H1 (cell line): ENCODE results near the gene DRC1. TPM values are rescaled to one million over a fixed set of nuclear protein-coding genes. Genes with fewer than 3 reads are reported as not detected.

ENCODE experiments used
- CTCF ChIA-PET: fragments of 300-600 bp; sonication (Branson Sonifier 250); formaldehyde crosslinking; loops from one replicate; lab custom pipeline; 2021; ENCODE audit not compliant: partially characterized antibody; lab: Charles Lee
- POLR2A ChIA-PET: fragments of 300-600 bp; sonication (Branson Sonifier 250); formaldehyde crosslinking; loops from one replicate; lab custom pipeline; 2021; ENCODE audit warnings: inconsistent platforms; ENCODE audit not compliant: partially characterized antibody; lab: Charles Lee
- DNase-seq, 2 experiments: peaks; one replicate each; pipeline versions ENCODE4 v3.0.0 to v3.0.0-alpha.2; 2010 to 2022; ENCODE audit warnings: low spot score in 2 of 2, low read depth in 1 of 2, mixed read lengths in 1 of 2
- FAIRE-seq: peaks from 2 replicates; lab custom pipeline; 2011; peaks lifted over from hg19 to GRCh38; lab: Jason Lieb, UNC
- H2AFZ ChIP-seq: 2 replicates; pipeline ENCODE4 v1.8.1; 2012; ENCODE audit warnings: low read length, inconsistent platforms
- H2AK5ac ChIP-seq: 2 replicates; pipeline ENCODE4 v1.6.1; 2013; ENCODE audit warnings: low read depth, low read length
- H2BK120ac ChIP-seq: replicated peaks from 2 replicates; pipeline ENCODE3; 2013; ENCODE audit warnings: low read depth, low read length, inconsistent platforms
- H2BK12ac ChIP-seq: 2 replicates; pipeline ENCODE4 v1.6.1; 2013; ENCODE audit warnings: low read depth, low read length
- H2BK15ac ChIP-seq: 2 replicates; pipeline ENCODE4 v1.6.1; 2013; ENCODE audit warnings: low read length
- H2BK20ac ChIP-seq: 2 replicates; pipeline ENCODE4 v1.6.1; 2013; ENCODE audit warnings: low read length
- H2BK5ac ChIP-seq: 2 replicates; pipeline ENCODE4 v1.6.1; 2013; ENCODE audit warnings: low read depth, low read length
- H3K14ac ChIP-seq: 2 replicates; pipeline ENCODE4 v1.6.1; 2013; ENCODE audit warnings: inconsistent platforms; ENCODE audit not compliant: insufficient read length
- H3K18ac ChIP-seq: 2 replicates; pipeline ENCODE4 v1.6.1; 2013; ENCODE audit warnings: low read length; ENCODE audit errors: extremely low read depth
- H3K23ac ChIP-seq: 2 replicates; pipeline ENCODE4 v1.6.1; 2013; ENCODE audit warnings: inconsistent platforms; ENCODE audit not compliant: insufficient read length
- H3K23me2 ChIP-seq: 2 replicates; pipeline ENCODE4 v1.6.1; 2013; ENCODE audit warnings: low read depth, low read length
- H3K27ac ChIP-seq: 2 replicates; pipeline ENCODE4 v1.6.1; 2011; ENCODE audit warnings: low read depth, low read length, inconsistent platforms
- H3K27me3 ChIP-seq, 4 experiments: replicated peaks in 1 of 4; 1 replicate in 1 of 4; 2 replicates in 3 of 4; pipeline versions ENCODE4 v1.6.1 to v1.8.1; 2011 to 2013; ENCODE audit warnings: low read length in 3 of 4, mild to moderate bottlenecking in 3 of 4, inconsistent platforms in 2 of 4, mixed read lengths in 2 of 4, moderate library complexity in 1 of 4; ENCODE audit not compliant: control insufficient read depth in 3 of 4, insufficient read depth in 3 of 4; ENCODE audit errors: extremely low read depth in 1 of 4
- H3K36me3 ChIP-seq, 4 experiments: 2 replicates each; pipeline versions ENCODE4 v1.6.1 to v1.8.1; 2011 to 2013; ENCODE audit warnings: mild to moderate bottlenecking in 4 of 4, low read length in 3 of 4, moderate library complexity in 2 of 4, control low read depth in 1 of 4, inconsistent platforms in 1 of 4; ENCODE audit not compliant: insufficient read depth in 4 of 4, control insufficient read depth in 2 of 4
- H3K4ac ChIP-seq: replicated peaks from 2 replicates; pipeline ENCODE3; 2013; ENCODE audit warnings: low read length, low read depth, mixed read lengths, inconsistent platforms; ENCODE audit not compliant: insufficient read length
- H3K4me1 ChIP-seq, 4 experiments: replicated peaks in 1 of 4; 1 replicate in 1 of 4; 2 replicates in 3 of 4; pipeline versions ENCODE4 v1.6.1 to v1.8.1; 2011 to 2013; ENCODE audit warnings: low read length in 3 of 4, inconsistent platforms in 2 of 4, mixed read lengths in 1 of 4; ENCODE audit not compliant: insufficient read depth in 4 of 4, control insufficient read depth in 3 of 4
- H3K4me2 ChIP-seq, 2 experiments: 2 replicates each; pipeline versions ENCODE4 v1.6.1 to v1.8.1; 2011 to 2013; ENCODE audit warnings: low read depth in 2 of 2, low read length in 2 of 2, control low read depth in 1 of 2, inconsistent platforms in 1 of 2, mild to moderate bottlenecking in 1 of 2; ENCODE audit not compliant: insufficient read depth in 1 of 2
- H3K4me3 ChIP-seq, 4 experiments: fragments of 200-600, 300-600 bp in 1 of 4; sonication (generic), shearing (Covaris generic), sonication (Bioruptor Twin) in 1 of 4; 2 replicates each; pipeline versions ENCODE4 v1.5.1 to v1.8.1; 2011 to 2016; ENCODE audit warnings: low read length in 4 of 4, low read depth in 3 of 4, control low read depth in 2 of 4, inconsistent platforms in 2 of 4, mild to moderate bottlenecking in 2 of 4, mixed read lengths in 1 of 4, moderate library complexity in 1 of 4; ENCODE audit not compliant: insufficient read depth in 2 of 4; ENCODE audit errors: extremely low read depth in 1 of 4
- H3K56ac ChIP-seq: replicated peaks from 2 replicates; pipeline ENCODE3; 2013; ENCODE audit warnings: low read depth, mild to moderate bottlenecking, mixed read lengths, low read length, inconsistent platforms; ENCODE audit not compliant: insufficient read length
- H3K79me1 ChIP-seq: 2 replicates; pipeline ENCODE4 v1.6.1; 2013; ENCODE audit warnings: low read depth, low read length, control low read depth
- H3K79me2 ChIP-seq, 2 experiments: 2 replicates each; pipeline versions ENCODE4 v1.6.1 to v1.8.1; 2012 to 2013; ENCODE audit warnings: low read length in 2 of 2, mild to moderate bottlenecking in 2 of 2, inconsistent platforms in 1 of 2; ENCODE audit not compliant: insufficient read depth in 2 of 2, control insufficient read depth in 1 of 2
- H3K9ac ChIP-seq, 4 experiments: replicated peaks in 1 of 4; 1 replicate in 1 of 4; 2 replicates in 3 of 4; pipeline versions ENCODE4 v1.6.1 to v1.8.1; 2011 to 2013; ENCODE audit warnings: low read depth in 3 of 4, low read length in 3 of 4, control low read depth in 2 of 4, mild to moderate bottlenecking in 2 of 4, moderate library complexity in 2 of 4, inconsistent platforms in 1 of 4; ENCODE audit errors: extremely low read depth in 1 of 4
- H3K9me3 ChIP-seq, 2 experiments: 2 replicates each; pipeline versions ENCODE4 v1.6.1 to v1.8.1; 2012 to 2013; ENCODE audit warnings: mild to moderate bottlenecking in 2 of 2, moderate library complexity in 2 of 2, control low read depth in 1 of 2, inconsistent platforms in 1 of 2, low read depth in 1 of 2, low read length in 1 of 2, mixed read lengths in 1 of 2; ENCODE audit not compliant: insufficient read depth in 2 of 2
- H4K20me1 ChIP-seq, 2 experiments: replicated peaks in 1 of 2; 2 replicates each; pipeline versions ENCODE3 to v1.8.1; 2011 to 2013; ENCODE audit warnings: inconsistent platforms in 2 of 2, low read length in 2 of 2, mild to moderate bottlenecking in 1 of 2; ENCODE audit not compliant: insufficient read depth in 2 of 2, control insufficient read depth in 1 of 2
- H4K5ac ChIP-seq: 2 replicates; pipeline ENCODE4 v1.6.1; 2013; ENCODE audit warnings: low read length, low read depth, mixed read lengths, inconsistent platforms; ENCODE audit not compliant: insufficient read length
- H4K8ac ChIP-seq: 2 replicates; pipeline ENCODE4 v1.8.0; 2013; ENCODE audit warnings: mild to moderate bottlenecking, moderate library complexity, low read length, inconsistent platforms; ENCODE audit not compliant: insufficient read depth; ENCODE audit errors: extremely low read depth
- H4K91ac ChIP-seq: replicated peaks from 2 replicates; pipeline ENCODE3; 2013; ENCODE audit warnings: low read length, mixed read lengths, inconsistent platforms; ENCODE audit not compliant: insufficient read length
- CBX8 ChIP-seq: fragments of 300-800, 300-1000 bp; sonication (generic); IDR thresholded peaks from 2 replicates; pipeline ENCODE4 v1.7.1; 2016; ENCODE audit warnings: low read depth, low read length, borderline replicate concordance
- GTF2F1 ChIP-seq: IDR thresholded peaks from 2 replicates; pipeline ENCODE4 v1.6.1; 2012; ENCODE audit warnings: low read depth, low read length, improper control_type of control experiment, borderline replicate concordance
- HDAC2 ChIP-seq, 2 experiments: fragments of 300-600 bp in 1 of 2; sonication (generic) in 1 of 2; IDR thresholded peaks; 2 replicates each; pipeline ENCODE4 v1.6.1; 2011 to 2012; ENCODE audit warnings: low read depth in 2 of 2, low read length in 2 of 2, mild to moderate bottlenecking in 2 of 2, moderate library complexity in 2 of 2, borderline replicate concordance in 1 of 2, inconsistent platforms in 1 of 2
- PHF8 ChIP-seq: fragments of 200-600 bp; sonication (generic); conservative IDR thresholded peaks from 2 replicates; pipeline ENCODE4 v1.7.1; 2012; ENCODE audit warnings: low read depth, mild to moderate bottlenecking, inconsistent platforms, low read length, moderate library complexity
- RXRA ChIP-seq: IDR thresholded peaks from 2 replicates; pipeline ENCODE4 v1.6.1; 2011; ENCODE audit warnings: low read depth, mild to moderate bottlenecking, low read length, moderate library complexity; ENCODE audit not compliant: insufficient read depth
- SP4 ChIP-seq: IDR thresholded peaks from 2 replicates; pipeline ENCODE4 v1.6.1; 2012; ENCODE audit warnings: low read length, inconsistent platforms
- TCF12 ChIP-seq: IDR thresholded peaks from 2 replicates; pipeline ENCODE4 v1.6.1; 2011; ENCODE audit warnings: low read depth, mild to moderate bottlenecking, low read length
- WGBS, 2 experiments: shearing (Covaris generic) in 1 of 2; methylation state at CpG; one replicate each; pipeline versions ENCODE4 v1.1.6 to v1.1.7; 2013 to 2015; ENCODE audit warnings: low lambda C conversion rate in 2 of 2, mixed read lengths in 2 of 2, inconsistent platforms in 1 of 2, low coverage in 1 of 2, missing lambda C conversion rate in 1 of 2; ENCODE audit not compliant: insufficient replicate concordance in 2 of 2, insufficient coverage in 1 of 2, insufficient read length in 1 of 2; ENCODE audit errors: extremely low coverage in 1 of 2, missing lambda C conversion rate in 1 of 2; 5-methylcytosine and 5-hydroxymethylcytosine counted together
- polyA plus RNA-seq, 7 experiments: library from polyadenylated mRNA; depleted of rRNA in 3 of 7; stranded (reverse) in 5 of 7; unstranded in 2 of 7; fragments of >200 nt in 5 of 7; fragments of 200-250 nt in 2 of 7; gene quantifications; 1 replicate in 5 of 7; 2 replicates in 1 of 7; 4 replicates in 1 of 7; pipeline versions ENCODE4 v1.2.1 to v1.2.3, GENCODE V29; 2011 to 2013; ENCODE audit warnings: missing spikeins in 2 of 7, mixed read lengths in 2 of 7
- total RNA-seq: library from RNA; stranded (reverse); fragmentation: NEBNext Ultra II Directional; extraction: Animal tissue kit (Norgen Biotek cat#: 25700); gene quantifications from 2 replicates; pipeline ENCODE4 v1.2.1, GENCODE V29; 2021
- TF ChIP-seq, protein P1 (sequence below): IDR thresholded peaks from 2 replicates; pipeline ENCODE4 v1.6.1; 2011; ENCODE audit warnings: low read length, improper control_type of control experiment
- TF ChIP-seq, protein P2 (sequence below): IDR thresholded peaks from 2 replicates; pipeline ENCODE4 v1.6.1; 2012; ENCODE audit warnings: inconsistent platforms

Gene DRC1
- total and polyA plus RNA-seq, 2 of the 8 experiments (the other 6 are each of a cell fraction or from before 2014, with no cell fraction given) = 0.08 TPM; not detected in 1

DNA sequence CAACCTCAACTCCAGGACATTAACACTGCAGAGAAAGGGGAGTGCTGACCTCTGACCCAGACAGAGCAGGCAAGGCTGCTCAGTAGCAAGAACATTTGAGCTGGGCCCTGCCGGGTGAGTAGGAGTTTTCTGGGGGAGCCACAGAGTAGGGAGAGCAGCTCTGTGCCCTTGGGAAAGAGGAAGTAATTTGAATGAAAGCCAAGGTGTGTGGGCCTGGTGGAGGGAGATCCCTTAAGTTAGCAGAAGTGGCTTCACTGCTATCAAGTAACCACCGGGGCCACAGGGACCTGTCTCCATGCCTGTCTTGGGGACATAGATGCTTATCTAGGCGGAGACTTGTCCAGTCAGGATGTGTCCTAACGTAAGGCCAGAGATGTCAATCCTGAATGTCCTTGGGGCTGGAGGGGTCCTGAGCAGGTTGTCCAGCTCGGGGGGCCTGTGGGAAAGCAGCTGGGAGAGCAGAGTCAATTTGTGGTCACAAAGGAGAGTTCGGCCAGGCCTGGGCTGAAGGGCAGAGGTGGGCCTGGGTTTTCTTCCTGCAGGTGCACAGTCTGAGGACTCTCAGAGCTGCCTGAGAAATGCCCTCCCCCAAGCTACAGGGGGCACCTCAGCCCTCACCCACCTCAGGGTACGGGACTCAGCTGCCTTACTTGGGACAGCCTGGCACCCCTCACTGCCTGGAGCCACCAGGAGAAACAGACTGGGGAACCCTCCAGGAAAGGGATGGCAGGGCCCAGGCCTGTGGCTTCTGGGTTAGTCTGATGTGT is 91.2 kb downstream of the DRC1 start:
- DNase-seq = no peak
- Histone ChIP-seq H3K27me3 (no peaks in the 10 kb centered on the region), H2BK12ac (0 out of 2 replicates have a peak overlapping the region, but pooled peaks have one; percentile 9), H3K14ac (no peak overlapping the region), H3K27ac (no peak overlapping the region), H4K8ac (peak overlapping the region; percentile 23; the same call in 1 of the 2 replicates), H3K4me1 (peaks cover 2 to 5% (median 3%) of the 10 kb centered on the region in 4 experiments; a peak in 4 of 7 replicates), H3K23me2 (no peaks in the 10 kb centered on the region), H3K18ac (no peak overlapping the region), H2AFZ (no peak overlapping the region), H3K4me3 (no peak overlapping the region), H2BK15ac (no peak overlapping the region), H3K4ac (no peak overlapping the region), H3K9me3 (no peaks in the 10 kb centered on the region), H2BK120ac (no peak overlapping the region), H3K23ac (no peak overlapping the region), H4K91ac (no peak overlapping the region), H3K56ac (no peak overlapping the region)
- CTCF ChIA-PET = interaction anchor here (0.8 to 2.6 kb wide), 5 partner anchors 10 to 85 kb away, joined by 3 to 34 read pairs (median 4); partner anchors contain the start of gene OTOF
- FAIRE-seq = no peak
- 91% methylated on average over 7 of the region's 7 CpGs; no CpG with 5 or more reads in 1 of the 2 experiments for WGBS, 2 experiments
- no peak for TF ChIP-seq GTF2F1
- TF ChIP-seq, protein P1, sequence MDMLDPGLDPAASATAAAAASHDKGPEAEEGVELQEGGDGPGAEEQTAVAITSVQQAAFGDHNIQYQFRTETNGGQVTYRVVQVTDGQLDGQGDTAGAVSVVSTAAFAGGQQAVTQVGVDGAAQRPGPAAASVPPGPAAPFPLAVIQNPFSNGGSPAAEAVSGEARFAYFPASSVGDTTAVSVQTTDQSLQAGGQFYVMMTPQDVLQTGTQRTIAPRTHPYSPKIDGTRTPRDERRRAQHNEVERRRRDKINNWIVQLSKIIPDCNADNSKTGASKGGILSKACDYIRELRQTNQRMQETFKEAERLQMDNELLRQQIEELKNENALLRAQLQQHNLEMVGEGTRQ = no peak
- TF ChIP-seq HDAC2 (IDR thresholded peaks at IDR 0.05; ENCODE audit: borderline replicate concordance in 1 of 2, low read depth in 2 of 2, low read length in 2 of 2) = no peak
- TF ChIP-seq SP4 = no peak
- TF ChIP-seq CBX8 = no peak
- no peak for TF ChIP-seq PHF8
- TF ChIP-seq RXRA = no peak
- TF ChIP-seq TCF12 = no peak
- TF ChIP-seq, protein P2, sequence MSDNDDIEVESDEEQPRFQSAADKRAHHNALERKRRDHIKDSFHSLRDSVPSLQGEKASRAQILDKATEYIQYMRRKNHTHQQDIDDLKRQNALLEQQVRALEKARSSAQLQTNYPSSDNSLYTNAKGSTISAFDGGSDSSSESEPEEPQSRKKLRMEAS = no peak
- TF ChIP-seq, all 59 proteins: peak for 0
- Histone ChIP-seq H2BK20ac (no peak overlapping the region), H2BK5ac (no peak overlapping the region), H3K9ac (no peak overlapping the region), H2AK5ac (no peak overlapping the region), H4K20me1 (no peaks in the 10 kb centered on the region), H3K36me3 (no peaks in the 10 kb centered on the region), H3K79me1 (no peaks in the 10 kb centered on the region), H3K4me2 (no peak overlapping the region), H3K79me2 (no peaks in the 10 kb centered on the region), H4K5ac (no peak overlapping the region)
- POLR2A ChIA-PET = no interaction called here
